GM19035 (cell line): Measurements from ENCODE around the gene CFAP90.

Experiments used
- ATAC-seq: cut with Tn5 transposase; IDR thresholded peaks from one replicate; pipeline ENCODE4 v1.9.1; 2021; ENCODE audit not compliant: unreplicated experiment

The CFAP90 gene

DNA sequence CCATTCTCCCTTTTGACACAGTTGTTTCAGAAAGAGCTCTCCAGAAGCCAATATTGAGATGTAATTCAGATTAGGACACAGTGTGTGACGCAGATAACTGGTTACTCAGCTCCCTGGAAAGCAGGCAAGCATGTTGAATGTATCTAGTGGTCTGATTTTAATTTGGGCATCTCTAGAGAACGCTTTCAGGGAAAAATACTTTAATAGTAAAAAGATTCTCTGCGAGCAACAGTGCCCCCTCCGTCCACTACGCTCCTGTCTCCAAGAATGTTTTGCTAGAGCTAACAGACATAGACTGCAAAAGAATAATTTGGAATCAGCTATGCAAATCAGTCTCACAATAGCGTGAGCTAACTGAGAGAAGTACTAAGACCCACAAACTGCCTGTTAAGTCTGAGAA, 23.3 kb downstream of the CFAP90 start:
- no peak for ATAC-seq

- ATAC-seq = no peak
Observed at GRCh38 chr5:7825630-7826029, 25.3 kb downstream of the CFAP90 start.

DNA sequence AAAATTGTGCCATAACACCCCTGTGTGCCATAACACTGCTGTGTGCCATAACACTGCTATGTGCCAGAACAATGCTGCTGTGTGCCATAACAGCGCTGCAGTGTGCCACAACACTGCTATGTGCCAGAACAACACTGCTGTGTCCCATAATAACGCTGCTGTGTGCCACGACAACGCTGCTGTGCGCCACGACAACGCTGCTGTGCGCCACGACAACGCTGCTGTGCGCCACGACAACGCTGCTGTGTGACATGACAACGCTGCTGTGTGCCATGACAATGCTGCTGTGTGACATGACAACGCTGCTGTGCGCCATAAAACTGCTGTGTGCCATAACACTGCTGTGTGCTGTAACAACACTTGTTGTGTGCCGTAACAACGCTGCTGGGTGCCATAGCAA, 25.9 kb downstream of the CFAP90 start:
- ATAC-seq = no peak

- ATAC-seq = no peak
Observed at GRCh38 chr5:7823594-7823993, 27.3 kb downstream of the CFAP90 start.

GRCh38 chr5:7822449-7822848, 28.5 kb downstream of the CFAP90 start:
- ATAC-seq = no peak

DNA sequence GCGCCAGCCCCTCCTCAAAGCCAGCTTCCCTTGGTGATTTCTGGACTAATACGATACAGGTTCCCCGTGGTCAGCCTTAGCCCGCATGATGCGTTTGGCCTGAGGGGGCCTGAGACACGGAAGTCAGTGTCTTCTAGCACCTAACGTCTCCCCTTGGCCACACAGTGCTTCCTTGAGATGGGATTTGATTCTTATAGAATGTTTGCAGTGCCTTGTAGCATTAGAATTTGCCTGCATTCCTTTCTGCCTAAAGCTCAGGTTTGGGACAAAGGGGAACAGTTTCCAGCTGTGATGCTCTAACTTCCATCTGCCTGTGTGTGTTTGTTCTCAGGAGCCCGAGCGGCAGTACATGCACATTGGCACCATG, 34.4 kb downstream of the CFAP90 start:
- no peak for ATAC-seq

- ATAC-seq = peak; percentile 94
Observed at GRCh38 chr5:7815892-7816534, 34.9 kb downstream of the CFAP90 start.

- no peak for ATAC-seq
Observed at GRCh38 chr5:7814816-7815215, 36.1 kb downstream of the CFAP90 start.

DNA sequence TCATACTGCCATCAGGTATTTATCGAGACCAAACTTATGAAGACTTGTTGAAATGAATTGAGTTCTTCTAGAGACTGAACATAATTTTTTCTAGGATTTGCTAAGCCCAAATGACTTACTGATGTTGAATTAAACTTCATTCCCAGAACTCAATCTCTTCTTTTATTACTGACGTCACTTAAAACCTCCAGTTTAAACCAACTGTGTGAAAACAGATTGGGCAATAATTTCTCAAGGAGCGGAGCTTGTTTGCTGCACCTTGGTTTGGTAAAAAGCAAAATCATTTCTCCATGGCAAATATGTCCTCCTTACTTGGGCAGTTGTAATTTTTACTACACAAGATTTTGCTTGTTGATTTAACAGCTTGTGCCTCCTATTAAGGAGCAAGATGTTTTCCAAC, 37.4 kb downstream of the CFAP90 start:
- ATAC-seq = no peak

DNA sequence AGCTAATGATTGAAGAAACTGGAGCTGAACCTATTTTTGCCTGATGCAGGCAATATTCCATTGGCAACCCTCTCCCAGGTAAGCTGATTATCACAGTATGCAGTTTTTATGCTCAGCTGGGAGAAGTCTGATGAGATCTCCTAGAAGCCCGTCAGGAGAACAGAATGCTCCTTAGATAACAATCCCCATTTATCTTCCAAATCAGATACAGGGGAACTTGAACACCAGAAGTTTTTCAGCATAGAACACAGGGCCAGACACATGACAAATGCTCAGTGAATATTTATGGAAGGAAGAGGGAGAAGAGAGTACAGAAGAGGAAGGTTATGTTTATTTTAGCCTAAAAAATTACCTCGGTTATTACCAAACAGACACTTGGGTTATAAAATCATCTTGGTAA, 37.9 kb downstream of the CFAP90 start:
- ATAC-seq = no peak

DNA sequence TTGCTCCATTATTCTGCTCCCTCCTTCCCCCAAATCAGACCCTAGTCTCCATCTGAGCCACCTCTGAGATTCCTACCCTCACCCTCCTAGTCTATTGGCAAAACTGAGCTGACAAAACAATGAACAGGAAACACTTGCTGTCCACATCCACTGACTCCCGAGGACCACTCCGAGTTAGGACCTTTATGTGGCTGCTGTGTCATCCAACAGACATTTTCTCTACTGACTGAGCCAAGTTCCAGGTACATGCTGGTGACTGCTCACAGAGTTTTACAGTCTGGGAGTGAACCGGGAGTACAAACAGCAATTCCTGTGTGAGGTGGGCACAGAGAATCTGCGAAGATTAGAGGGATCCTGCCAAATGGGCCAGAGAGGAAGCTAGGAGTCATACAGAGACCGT, 39.2 kb downstream of the CFAP90 start:
- ATAC-seq = no peak

- no peak for ATAC-seq
Observed at GRCh38 chr5:7808998-7809397, 41.9 kb downstream of the CFAP90 start.

- ATAC-seq = no peak
Observed at GRCh38 chr5:7805379-7805778, 45.6 kb downstream of the CFAP90 start.

GRCh38 chr5:7803937-7804336, 47.0 kb downstream of the CFAP90 start:
- no peak for ATAC-seq

DNA sequence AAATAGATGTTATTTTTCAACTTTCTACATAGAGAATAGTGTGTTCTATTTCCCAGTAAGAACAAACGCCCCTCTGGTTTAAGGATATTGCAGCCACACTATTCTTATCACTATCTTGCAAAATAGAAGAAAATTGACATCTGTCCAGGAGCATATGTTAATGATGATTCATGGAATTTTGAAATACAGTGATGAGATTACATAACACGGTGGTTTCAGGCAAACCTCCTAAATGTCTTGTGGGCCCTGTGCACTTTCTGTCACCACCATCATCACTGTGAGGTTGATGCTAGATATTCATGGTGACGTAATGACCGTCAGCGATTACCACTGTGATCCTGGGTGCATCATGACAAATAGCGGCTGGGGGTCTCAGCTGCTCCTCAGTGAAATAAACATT, 48.1 kb downstream of the CFAP90 start:
- ATAC-seq = no peak

DNA sequence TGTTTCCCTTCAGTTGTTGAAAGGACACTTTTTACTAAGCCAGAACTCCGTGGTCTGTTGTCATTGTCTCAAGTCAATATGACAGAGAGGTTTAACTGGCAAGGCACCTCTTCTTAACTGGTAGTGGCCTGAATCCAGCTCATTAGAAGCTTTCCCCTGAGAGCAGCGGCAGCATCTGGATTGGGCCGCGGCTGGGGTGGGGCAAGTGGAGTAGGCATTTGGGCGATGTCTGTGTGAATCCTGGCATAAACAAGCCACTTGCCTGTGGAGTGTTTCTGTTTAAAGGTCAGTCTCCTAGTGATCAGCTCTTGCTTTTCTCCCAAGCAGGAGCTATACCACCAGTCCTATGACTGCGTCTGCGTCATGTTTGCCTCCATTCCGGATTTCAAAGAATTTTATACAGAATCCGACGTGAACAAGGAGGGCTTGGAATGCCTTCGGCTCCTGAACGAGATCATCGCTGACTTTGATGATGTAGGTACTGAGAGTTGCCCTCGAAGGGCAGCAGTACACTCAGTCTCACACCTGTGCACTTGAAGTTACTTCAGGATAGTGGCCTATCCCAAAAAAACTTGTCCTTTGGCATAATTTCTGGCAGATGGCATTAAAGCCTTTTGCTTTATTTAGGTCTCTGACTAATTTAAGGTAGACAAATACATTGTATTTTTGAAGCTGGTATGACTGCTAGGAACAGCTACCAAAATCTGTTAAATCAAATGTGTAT, 48.9 kb downstream of the CFAP90 start:
- ATAC-seq = no peak

DNA sequence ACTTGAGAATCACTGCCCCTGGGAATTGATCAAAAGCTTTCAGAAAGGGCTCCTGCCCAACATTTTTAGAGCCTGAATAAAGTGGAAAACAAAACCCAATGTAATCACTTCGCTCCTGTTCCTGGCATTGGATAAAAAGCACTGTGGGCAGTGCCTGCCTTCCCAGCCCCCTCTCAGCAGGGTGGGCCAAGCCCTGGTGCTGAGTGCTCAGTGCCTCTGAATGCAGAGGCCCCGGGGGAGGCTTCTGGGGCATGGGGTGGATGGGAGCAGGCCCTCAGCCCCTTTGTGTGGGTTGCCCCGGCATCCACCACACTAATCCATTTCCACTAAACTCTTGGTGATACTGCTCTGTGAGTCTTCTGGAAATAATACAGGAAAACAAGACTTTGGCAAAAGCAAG, 55.6 kb downstream of the CFAP90 start:
- no peak for ATAC-seq

GRCh38 chr5:7794823-7795222, 56.1 kb downstream of the CFAP90 start:
- peak; percentile 31 for ATAC-seq

DNA sequence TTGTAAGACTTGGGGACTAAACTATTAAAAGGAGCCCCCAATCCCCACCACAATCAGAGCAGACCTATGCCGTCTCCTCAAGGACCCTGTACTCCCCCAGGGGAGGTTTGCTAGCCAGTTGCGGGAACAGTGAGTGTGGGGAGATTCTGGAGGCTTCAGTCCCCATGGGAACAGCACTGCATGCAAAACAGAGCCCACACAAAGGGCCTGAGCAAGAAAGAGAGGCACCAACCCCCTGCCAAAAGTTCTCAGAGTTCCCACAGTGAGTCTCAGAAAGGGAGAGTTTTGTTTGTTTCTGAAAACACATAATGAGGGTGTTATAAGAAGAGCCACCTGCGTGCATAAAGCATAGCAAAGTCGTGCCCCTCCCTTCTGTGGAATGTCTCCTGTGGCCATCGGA, 56.6 kb downstream of the CFAP90 start:
- ATAC-seq = peak; percentile 88

- peak; percentile 22 for ATAC-seq
Observed at GRCh38 chr5:7793895-7794294, 57.0 kb downstream of the CFAP90 start.

GRCh38 chr5:7789567-7789966, 61.4 kb downstream of the CFAP90 start:
- ATAC-seq = no peak

- no peak for ATAC-seq
Observed at GRCh38 chr5:7787770-7788169, 63.2 kb downstream of the CFAP90 start.
